ENCODE results near the gene TALDO1. TPM values are rescaled to one million over a fixed set of nuclear protein-coding genes. Genes with fewer than 3 reads are reported as not detected.

The TALDO1 gene
- 105 and 133 TPM in 2 replicates for total RNA-seq

DNA sequence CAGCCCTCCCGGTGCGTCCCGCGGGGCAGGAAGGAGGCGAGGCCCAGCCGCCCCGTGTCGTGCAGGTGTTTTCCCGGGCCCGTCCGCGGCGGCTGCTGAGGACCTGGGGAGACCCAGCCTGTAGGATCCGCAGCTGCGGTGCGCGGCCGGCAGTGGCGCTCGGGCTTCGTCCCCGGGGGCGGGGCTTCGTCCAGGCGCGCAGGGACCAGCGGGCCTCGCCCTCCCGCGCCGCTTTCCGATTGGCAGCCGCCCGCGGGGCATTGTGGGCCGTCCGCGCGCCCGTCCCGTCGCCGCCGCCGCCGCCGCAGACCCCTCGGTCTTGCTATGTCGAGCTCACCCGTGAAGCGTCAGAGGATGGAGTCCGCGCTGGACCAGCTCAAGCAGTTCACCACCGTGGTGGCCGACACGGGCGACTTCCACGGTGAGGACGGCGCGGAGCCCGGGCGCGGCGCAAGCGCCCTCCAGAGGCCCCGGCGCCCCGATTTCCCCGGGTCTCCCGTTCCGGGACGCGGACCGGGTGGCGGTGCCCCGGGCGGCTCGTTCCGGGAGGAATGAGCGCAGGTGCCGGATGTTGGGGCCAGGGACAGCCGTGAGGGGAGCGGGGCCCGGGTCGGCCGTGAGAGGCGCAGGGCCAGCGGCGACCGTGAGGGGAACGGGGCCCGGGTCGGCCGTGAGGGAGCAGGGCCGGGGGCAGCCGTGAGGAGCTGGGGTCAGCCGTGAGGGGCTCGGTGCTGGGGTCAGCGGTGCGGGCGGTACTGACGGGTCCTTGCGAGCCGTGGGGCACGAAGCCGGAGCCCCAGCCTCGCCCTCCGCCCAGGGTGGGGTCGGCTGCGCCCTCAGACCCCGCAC, at the start of gene TALDO1:
TSS of gene TALDO1 (plus strand) at position 307 of the 849 bp plus-strand sequence. CDS start at position 325, 18 bp downstream.

DNA sequence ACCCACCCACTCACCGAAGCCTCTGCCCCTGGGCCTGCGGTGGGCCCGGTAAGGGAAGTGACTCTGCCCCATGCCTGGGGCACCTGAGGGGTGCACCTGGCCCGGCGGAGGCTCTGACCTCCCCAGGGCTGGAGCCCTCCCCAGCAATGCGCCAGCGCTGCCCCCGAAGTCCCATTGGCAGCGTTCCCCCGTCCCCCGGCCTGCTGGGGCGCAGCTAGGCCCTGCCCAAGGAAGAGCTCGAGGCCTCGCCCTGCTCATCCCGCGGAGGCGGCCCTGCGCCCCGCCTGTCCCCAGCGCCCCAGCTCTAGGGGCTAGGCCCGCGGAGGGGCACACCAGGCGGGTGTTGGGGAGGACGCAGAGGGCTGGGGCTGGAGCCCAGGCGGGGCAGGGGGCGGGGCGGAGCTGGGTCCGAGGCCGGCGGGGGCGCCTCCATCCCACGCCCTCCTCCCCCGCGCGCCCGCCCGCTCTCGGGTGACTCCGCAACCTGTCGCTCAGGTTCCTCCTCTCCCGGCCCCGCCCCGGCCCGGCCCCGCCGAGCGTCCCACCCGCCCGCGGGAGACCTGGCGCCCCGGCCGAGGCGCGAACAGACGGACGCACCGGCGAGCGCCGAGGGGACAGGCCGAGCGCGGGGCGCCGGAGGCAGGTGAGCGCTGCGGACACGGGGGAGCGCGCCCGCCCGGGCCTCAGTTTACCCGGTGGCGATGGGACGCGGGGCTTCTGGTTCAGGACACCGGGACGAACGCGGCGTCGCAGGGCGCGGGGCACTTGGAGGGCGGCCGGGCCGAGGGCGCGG, 41.4 kb upstream of the TALDO1 start, which contains the start of gene EPS8L2:
TSS of gene EPS8L2 (plus strand) at position 586 of the 793 bp plus-strand sequence. CDS start 3,177 bp downstream, outside the sequence.

DNA sequence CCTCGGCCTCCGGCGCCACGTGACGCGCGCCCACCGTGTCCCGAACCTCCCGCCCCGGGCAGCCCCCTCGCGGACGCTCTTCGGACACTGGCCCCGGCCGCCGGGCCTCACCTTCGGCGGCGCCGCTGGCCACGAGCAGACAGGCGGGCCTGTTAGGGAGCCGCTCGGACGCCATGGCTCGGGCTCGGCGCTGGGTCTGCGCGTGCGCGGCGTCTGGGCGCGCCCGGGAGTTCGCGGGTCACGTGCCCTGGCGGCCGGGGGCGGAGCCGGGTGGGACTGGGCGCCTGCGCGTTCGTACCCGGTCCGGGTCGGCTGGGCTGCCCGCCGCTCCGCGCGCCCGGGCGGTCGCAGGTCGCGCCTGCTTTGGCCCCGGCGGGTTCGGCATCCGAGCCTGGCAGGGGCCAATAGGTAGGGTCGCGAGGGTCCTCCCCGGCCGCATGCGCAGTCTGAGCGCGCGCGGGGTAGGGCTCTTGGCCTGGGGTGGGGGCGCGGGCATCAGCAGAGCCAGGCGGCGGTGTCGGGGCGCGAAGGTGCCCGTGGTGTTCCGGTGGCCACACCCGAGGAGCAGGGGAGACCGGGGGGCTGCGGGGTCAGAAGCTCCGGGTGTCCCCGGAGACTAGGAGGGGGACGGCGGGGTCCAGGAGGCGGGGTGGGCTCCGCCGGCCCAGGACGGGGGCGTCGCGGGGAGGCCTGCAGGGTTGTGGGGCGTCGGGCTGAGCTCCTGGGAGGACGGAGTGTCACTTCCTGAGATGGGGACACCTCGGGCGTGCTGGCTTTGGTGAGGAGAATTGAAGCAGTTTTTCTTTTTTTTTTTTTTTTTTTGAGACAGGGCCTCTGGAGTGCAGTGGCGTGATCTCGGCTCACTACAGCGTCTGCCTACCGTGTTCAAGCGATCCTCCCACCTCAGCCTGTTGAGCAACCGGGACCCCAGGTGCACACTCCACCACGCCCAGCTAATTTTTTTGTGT, 30.3 kb downstream of the TALDO1 start, which contains the start of gene GATD1:
TSS of gene GATD1 (minus strand) at position 200 of the 968 bp plus-strand sequence. CDS start at position 175, 25 bp downstream.

DNA sequence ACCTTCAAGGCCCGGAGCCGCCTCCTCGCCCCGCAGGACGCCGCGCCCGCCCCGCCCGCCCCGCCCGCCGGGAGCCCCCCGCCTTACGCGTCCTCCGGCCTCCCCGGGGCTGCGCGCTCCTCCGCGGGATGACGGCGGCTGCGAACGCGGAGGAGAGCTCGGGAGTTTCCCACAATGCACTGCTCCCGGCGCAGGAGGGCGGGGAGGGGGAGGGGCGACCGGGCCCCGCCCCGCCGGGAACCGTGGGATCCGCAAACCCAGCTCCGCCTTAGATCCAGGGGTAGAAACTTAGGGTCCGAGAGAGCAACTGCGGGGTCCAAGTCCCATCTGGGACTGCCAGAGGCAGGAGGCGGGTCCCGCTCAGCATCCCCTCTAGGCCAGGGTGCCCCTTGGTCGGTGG, 42.7 kb downstream of the TALDO1 start, which contains the start of gene CEND1:
TSS of gene CEND1 (minus strand) at position 148 of the 400 bp plus-strand sequence. CDS start 1,514 bp downstream, outside the sequence.

DNA sequence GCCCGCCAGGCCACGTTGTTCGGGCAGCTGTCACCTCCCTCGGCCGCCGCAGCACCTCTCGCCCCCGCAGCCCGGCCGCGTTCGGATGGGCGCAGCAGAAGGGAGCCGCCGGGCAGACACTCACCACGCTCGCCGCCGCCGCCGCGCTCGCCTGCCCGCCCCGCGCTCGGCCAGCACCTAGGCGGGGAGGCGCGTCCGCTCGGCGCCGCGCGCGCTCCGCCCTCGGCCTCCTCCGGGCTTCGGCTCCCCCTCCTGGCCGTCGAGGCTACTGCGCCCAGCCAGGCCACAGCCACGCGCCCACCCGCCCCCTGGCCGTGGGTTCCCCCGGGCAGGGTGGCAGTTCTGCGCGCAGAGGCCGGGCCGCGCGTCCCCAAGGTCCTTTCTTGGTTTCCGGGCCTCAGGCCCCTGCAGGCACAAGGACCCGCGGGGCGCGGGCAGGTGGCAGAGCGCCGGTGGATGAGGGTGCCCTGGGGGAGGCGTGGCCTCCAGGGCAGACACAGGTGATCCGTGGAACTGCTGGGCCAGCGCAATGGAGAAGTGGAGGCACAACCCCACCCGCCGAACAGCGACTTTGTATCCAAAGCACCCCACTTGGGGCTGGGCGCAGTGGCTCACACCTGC, 50.9 kb downstream of the TALDO1 start, which contains the start of gene SLC25A22:
TSS of gene SLC25A22 (minus strand) at position 189 of the 621 bp plus-strand sequence. CDS start 3,275 bp downstream, outside the sequence.

DNA sequence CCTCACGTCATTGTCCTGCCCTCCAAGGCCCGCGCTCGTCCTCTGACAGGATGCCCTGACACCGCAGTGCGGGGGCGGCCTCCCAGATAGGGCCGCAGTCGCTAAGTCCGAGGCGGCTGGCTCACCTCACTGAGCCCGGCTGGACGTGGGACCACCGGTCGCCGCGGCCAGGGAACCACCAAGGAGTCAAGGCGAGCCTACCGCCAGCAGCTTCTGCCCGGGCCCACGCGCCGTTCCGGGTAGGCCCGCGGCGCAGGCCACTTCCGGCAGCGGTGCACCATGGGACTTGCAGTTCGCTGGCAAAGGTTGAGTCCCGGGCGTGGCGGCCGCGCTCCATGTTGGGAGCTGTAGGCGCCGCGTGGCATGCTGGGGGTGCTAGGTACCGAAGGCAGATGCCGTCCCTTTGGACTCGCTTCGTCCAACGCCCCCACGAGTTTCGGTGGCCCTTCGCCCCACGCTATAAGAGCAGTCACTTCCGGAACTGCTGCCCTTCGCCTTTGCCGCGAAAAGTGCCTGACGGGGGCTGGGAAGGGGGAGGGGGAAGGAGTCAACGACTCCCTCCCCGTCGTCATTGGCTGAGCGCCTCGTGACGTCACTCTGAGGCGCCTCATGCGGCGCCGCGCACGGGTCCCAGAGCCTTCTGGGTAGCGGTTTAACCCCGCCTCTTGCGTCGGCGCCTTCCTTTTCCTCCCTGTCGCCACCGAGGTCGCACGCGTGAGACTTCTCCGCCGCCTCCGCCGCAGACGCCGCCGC, 62.2 kb downstream of the TALDO1 start, which contains the start of gene RPLP2:
TSS of gene RPLP2 (plus strand) at position 681 of the 753 bp plus-strand sequence. CDS start 268 bp downstream, outside the sequence.

Other genes starting within 250 kb of the TALDO1 start
- gene RNH1, start 240.2 kb upstream of the TALDO1 start, total RNA-seq, result 401 and 651 TPM in 2 replicates
- 48.3 and 53.2 TPM in 2 replicates for gene HRAS, start 211.9 kb upstream of the TALDO1 start, total RNA-seq
- gene LRRC56, start 209.9 kb upstream of the TALDO1 start, total RNA-seq, result 0.12 and 1.1 TPM in 2 replicates
- 0.60 and 0.70 TPM in 2 replicates for gene LMNTD2, start 186.7 kb upstream of the TALDO1 start, total RNA-seq
- 4.4 and 27.9 TPM in 2 replicates for gene RASSF7, start 186.5 kb upstream of the TALDO1 start, total RNA-seq
- 14.8 and 16.9 TPM in 2 replicates for gene PHRF1, start 171.0 kb upstream of the TALDO1 start, total RNA-seq
- 18.9 and 21.2 TPM in 2 replicates for gene IRF7, start 131.5 kb upstream of the TALDO1 start, total RNA-seq
- gene CDHR5, start 122.5 kb upstream of the TALDO1 start, total RNA-seq, result not detected in 2 replicates
- gene SCT, start 120.3 kb upstream of the TALDO1 start, total RNA-seq, result not detected in 2 replicates
- gene DRD4, start 110.2 kb upstream of the TALDO1 start, total RNA-seq, result not detected in 2 replicates
- gene DEAF1, start 52.2 kb upstream of the TALDO1 start, total RNA-seq, result 33.8 and 39.2 TPM in 2 replicates
- 26.4 and 33.7 TPM in 2 replicates for gene TMEM80, start 51.6 kb upstream of the TALDO1 start, total RNA-seq
- gene EPS8L2, start 41.2 kb upstream of the TALDO1 start, total RNA-seq, result 18.2 and 19.9 TPM in 2 replicates
- gene GATD1, start 30.0 kb downstream of the TALDO1 start, total RNA-seq, result 34.0 and 46.0 TPM in 2 replicates
- 0.94 and 1.3 TPM in 2 replicates for gene CEND1, start 42.6 kb downstream of the TALDO1 start, total RNA-seq
- 9.8 and 18.2 TPM in 2 replicates for gene SLC25A22, start 50.8 kb downstream of the TALDO1 start, total RNA-seq
- gene PIDD1, start 57.8 kb downstream of the TALDO1 start, total RNA-seq, result 7.4 and 12.1 TPM in 2 replicates
- 1,276 and 1,479 TPM in 2 replicates for gene RPLP2, start 62.5 kb downstream of the TALDO1 start, total RNA-seq
- gene PNPLA2, start 71.5 kb downstream of the TALDO1 start, total RNA-seq, result 32.1 and 37.1 TPM in 2 replicates
- 0.70 and 3.3 TPM in 2 replicates for gene CRACR2B, start 80.5 kb downstream of the TALDO1 start, total RNA-seq
- gene CD151, start 85.5 kb downstream of the TALDO1 start, total RNA-seq, result 300 and 449 TPM in 2 replicates
- 144 and 256 TPM in 2 replicates for gene POLR2L, start 95.1 kb downstream of the TALDO1 start, total RNA-seq
- 282 and 332 TPM in 2 replicates for gene TSPAN4, start 95.4 kb downstream of the TALDO1 start, total RNA-seq
- gene CHID1, start 163.3 kb downstream of the TALDO1 start, total RNA-seq, result 88.0 and 91.3 TPM in 2 replicates
- gene AP2A2, start 178.4 kb downstream of the TALDO1 start, total RNA-seq, result 41.9 and 47.2 TPM in 2 replicates